Psoas muscle (tissue), 8 donors: ENCODE measurements around the gene DTNB. TPM values are rescaled to one million over a fixed set of nuclear protein-coding genes. Genes with fewer than 3 reads are reported as not detected.

Source experiments
- ATAC-seq, 4 donors: fragments of 200-7000 bp; cut with Tn5 transposase; one replicate each; pipeline ENCODE4 v1.9.1; 2020; ENCODE audit warnings: moderate library complexity in 3 of 4, mild to moderate bottlenecking in 2 of 4
- DNase-seq, 2 donors: peaks; one replicate each; pipeline ENCODE4 v3.0.0-alpha.2; 2020
- H3K27ac ChIP-seq: fragments of 200-600 bp; one replicate; pipeline ENCODE4 v1.8.0; 2022
- H3K27me3 ChIP-seq, 3 donors: fragments of 200-600 bp in 1 of 3; one replicate each; pipeline versions ENCODE4 v1.6.1 to v1.8.0; 2013 to 2022; ENCODE audit warnings: low read length in 2 of 3, mild to moderate bottlenecking in 2 of 3, moderate library complexity in 1 of 3; ENCODE audit not compliant: insufficient read depth in 3 of 3
- H3K36me3 ChIP-seq, 2 donors: fragments of 200-600 bp in 1 of 2; one replicate each; pipeline versions ENCODE4 v1.6.1 to v1.8.0; 2013 to 2022; ENCODE audit warnings: low read depth in 1 of 2, mild to moderate bottlenecking in 1 of 2, moderate library complexity in 1 of 2; ENCODE audit not compliant: insufficient read depth in 1 of 2
- H3K4me1 ChIP-seq: fragments of 200-600 bp; one replicate; pipeline ENCODE4 v1.8.0; 2022
- H3K4me3 ChIP-seq: fragments of 200-600 bp; one replicate; pipeline ENCODE4 v1.8.0; 2022; ENCODE audit warnings: mild to moderate bottlenecking
- H3K9me3 ChIP-seq: fragments of 200-600 bp; one replicate; pipeline ENCODE4 v1.8.0; 2022
- WGBS, 3 donors: extraction: QIAGEN DNeasy Blood & Tissue Kit; methylation state at CpG; one replicate each; pipeline versions ENCODE4 v1.1.6 to v1.1.7; 2013; 5-methylcytosine and 5-hydroxymethylcytosine counted together
- intact Hi-C, 2 donors: fragments of 100-400 bp; cut with DNase I; formaldehyde crosslinking; loops; one replicate each; pipeline versions ENCODE4 v1.11.0 to v1.14.2; 2022
- polyA plus RNA-seq, 3 donors: library from polyadenylated mRNA; stranded (reverse); fragments of 200-250 nt; gene quantifications; one replicate each; pipeline ENCODE4 v1.2.3, GENCODE V29; 2013
- total RNA-seq, 4 donors: library from RNA; stranded (reverse); fragmentation: NEBNext Ultra II Directional in 2 of 4; extraction: Animal tissue kit (Norgen Biotek cat#: 25700) in 2 of 4; gene quantifications; one replicate each; pipeline versions ENCODE4 v1.2.1 to v1.2.4, GENCODE V29; 2021 to 2023
- TF ChIP-seq, protein P1 (sequence below): fragments of 200-600 bp; IDR thresholded peaks from one replicate; pipeline ENCODE4 v1.8.0; 2022; ENCODE audit warnings: antibody characterized with exemption
- donor health status: healthy with polysubstance abuse.
- donor health status: DM: no; HTN: no; CAD: no; lungs with moderate emphysema.
- donor health status: Bipolar disorder and iron deficiency.
- donor health status: healthy.
- donor health status: DM: yes; HTN: yes; CAD: no.
- donor health status: DM: no; HTN: no; CAD: no.
- donor health status: DM: no; HTN: no; CAD: no.
- donor health status: DM: yes; HTN: yes; CAD: no.

DTNB gene
- total and polyA plus RNA-seq, 7 donors, result 2.3 to 6.3 (median 4.2) TPM

GRCh38 chr2:25690058-25690457 lies 16.7 kb upstream of the DTNB start:
- 29 to 47% (median 33%) methylated on average over 1 of the region's 1 CpG for WGBS, 3 donors

GRCh38 chr2:25688236-25688635 lies 14.9 kb upstream of the DTNB start:
- no peaks in the 10 kb centered on the region for H3K9me3 ChIP-seq
- intact Hi-C loops, result no loop called here
- H3K27ac ChIP-seq, result no peak overlapping the region
- TF ChIP-seq, protein P1, sequence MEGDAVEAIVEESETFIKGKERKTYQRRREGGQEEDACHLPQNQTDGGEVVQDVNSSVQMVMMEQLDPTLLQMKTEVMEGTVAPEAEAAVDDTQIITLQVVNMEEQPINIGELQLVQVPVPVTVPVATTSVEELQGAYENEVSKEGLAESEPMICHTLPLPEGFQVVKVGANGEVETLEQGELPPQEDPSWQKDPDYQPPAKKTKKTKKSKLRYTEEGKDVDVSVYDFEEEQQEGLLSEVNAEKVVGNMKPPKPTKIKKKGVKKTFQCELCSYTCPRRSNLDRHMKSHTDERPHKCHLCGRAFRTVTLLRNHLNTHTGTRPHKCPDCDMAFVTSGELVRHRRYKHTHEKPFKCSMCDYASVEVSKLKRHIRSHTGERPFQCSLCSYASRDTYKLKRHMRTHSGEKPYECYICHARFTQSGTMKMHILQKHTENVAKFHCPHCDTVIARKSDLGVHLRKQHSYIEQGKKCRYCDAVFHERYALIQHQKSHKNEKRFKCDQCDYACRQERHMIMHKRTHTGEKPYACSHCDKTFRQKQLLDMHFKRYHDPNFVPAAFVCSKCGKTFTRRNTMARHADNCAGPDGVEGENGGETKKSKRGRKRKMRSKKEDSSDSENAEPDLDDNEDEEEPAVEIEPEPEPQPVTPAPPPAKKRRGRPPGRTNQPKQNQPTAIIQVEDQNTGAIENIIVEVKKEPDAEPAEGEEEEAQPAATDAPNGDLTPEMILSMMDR, result no peak
- DNase-seq, result no peak
- H3K4me3 ChIP-seq, result no peak overlapping the region
- 76 to 81% (median 78%) methylated on average over 6 of the region's 6 CpGs for WGBS, 3 donors
- H3K36me3 ChIP-seq, result no peaks in the 10 kb centered on the region
- no peaks in the 10 kb centered on the region for H3K4me1 ChIP-seq
- no peaks in the 10 kb centered on the region for H3K27me3 ChIP-seq
- ATAC-seq, result no peak

More at GRCh38 chr2:25690058-25690457, 16.7 kb upstream of the DTNB start:
- Histone ChIP-seq H3K9me3 (no peaks in the 10 kb centered on the region), H3K4me1 (no peaks in the 10 kb centered on the region), H3K27me3 (no peaks in the 10 kb centered on the region), H3K36me3 (no peaks in the 10 kb centered on the region), H3K4me3 (no peak overlapping the region), H3K27ac (no peak overlapping the region)
- intact Hi-C loops, result loop anchor here in 1 of 2 donors (10.0 kb wide), 1 partner anchor 85 kb away; no protein-coding TSS in a partner anchor
- TF ChIP-seq, protein P1, result no peak
- ATAC-seq, result no peak
- no peak for DNase-seq

DNA sequence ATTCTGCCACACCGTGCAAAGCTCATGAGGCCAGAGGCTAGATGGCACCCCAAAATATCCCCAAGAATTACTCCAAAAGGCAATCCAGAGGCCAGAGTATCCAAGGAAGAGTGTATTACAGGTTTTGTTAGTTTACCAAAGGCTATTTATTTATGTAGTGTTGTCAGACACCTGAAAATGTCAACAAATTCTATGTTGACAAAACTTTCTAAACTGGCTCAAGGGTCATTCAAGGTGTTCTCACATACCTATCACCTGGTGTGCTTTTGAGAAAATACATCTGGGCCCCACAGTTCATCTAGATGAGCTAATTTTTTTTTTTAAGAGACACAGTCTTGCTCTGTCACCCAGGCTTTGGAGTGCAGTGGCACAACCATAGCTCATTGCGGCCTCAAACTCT lies 12.4 kb upstream of the DTNB start:
- DNase-seq (no peak), ATAC-seq (no peak)
- no peaks in the 10 kb centered on the region for H3K9me3 ChIP-seq
- intact Hi-C loops, result no loop called here
- H3K4me3 ChIP-seq, result no peak overlapping the region
- no peaks in the 10 kb centered on the region for H3K27me3 ChIP-seq
- WGBS, 3 donors, result 84 to 94% (median 89%) methylated on average over 2 of the region's 2 CpGs
- no peak overlapping the region for H3K27ac ChIP-seq
- H3K36me3 ChIP-seq, result no peaks in the 10 kb centered on the region
- TF ChIP-seq, protein P1, result no peak
- H3K4me1 ChIP-seq, result no peaks in the 10 kb centered on the region

- 68 to 70% (median 69%) methylated on average over 20 of the region's 20 CpGs for WGBS, 3 donors
- ATAC-seq, result no peak
- no peaks in the 10 kb centered on the region for H3K4me1 ChIP-seq
- no peak overlapping the region for H3K27ac ChIP-seq
- intact Hi-C loops, result no loop called here
- no peaks in the 10 kb centered on the region for H3K36me3 ChIP-seq
- no peaks in the 10 kb centered on the region for H3K27me3 ChIP-seq
- no peak for DNase-seq
- TF ChIP-seq, protein P1, result no peak
- no peaks in the 10 kb centered on the region for H3K9me3 ChIP-seq
- no peak overlapping the region for H3K4me3 ChIP-seq
Observed at GRCh38 chr2:25684577-25685473, 11.4 kb upstream of the DTNB start.
